Smooth muscle cell (in vitro differentiated cells): Measurements from ENCODE around the gene AKR7A3. TPM values are rescaled to one million over a fixed set of nuclear protein-coding genes. Genes with fewer than 3 reads are reported as not detected.

Experiments used
- DNase-seq: peaks from one replicate; lab custom pipeline; 2025; ENCODE audit not compliant: unreplicated experiment; lab: John Stamatoyannopoulos, UW
- H2AFZ ChIP-seq: fragments of 200-600 bp; sonication (generic); 2 replicates; pipeline ENCODE4 v1.6.0; 2016; ENCODE audit warnings: antibody characterized with exemption, low read depth, mild to moderate bottlenecking
- H3F3A ChIP-seq: fragments of 200-600 bp; sonication (generic); 2 replicates; pipeline ENCODE4 v1.6.0; 2017; ENCODE audit warnings: antibody characterized with exemption, low read depth
- H3K27ac ChIP-seq: fragments of 200-600 bp; sonication (generic); 2 replicates; pipeline ENCODE4 v1.5.1; 2016; ENCODE audit warnings: low read depth, mild to moderate bottlenecking
- H3K27me3 ChIP-seq: fragments of 200-600 bp; sonication (generic); 2 replicates; pipeline ENCODE4 v1.6.1; 2016; ENCODE audit warnings: low read depth, mild to moderate bottlenecking
- H3K36me3 ChIP-seq: fragments of 200-600 bp; sonication (generic); 2 replicates; pipeline ENCODE4 v1.5.1; 2016; ENCODE audit warnings: low read depth
- H3K4me1 ChIP-seq: fragments of 200-600 bp; sonication (generic); 2 replicates; pipeline ENCODE4 v1.5.1; 2016; ENCODE audit warnings: low read depth
- H3K4me2 ChIP-seq: fragments of 200-600 bp; sonication (generic); 2 replicates; pipeline ENCODE4 v1.6.0; 2016; ENCODE audit warnings: mild to moderate bottlenecking
- H3K4me3 ChIP-seq: fragments of 200-600 bp; sonication (generic); 2 replicates; pipeline ENCODE4 v1.5.1; 2016; ENCODE audit warnings: mild to moderate bottlenecking
- H3K79me2 ChIP-seq: fragments of 200-600 bp; sonication (generic); 2 replicates; pipeline ENCODE4 v1.6.0; 2016; ENCODE audit warnings: low read depth, mild to moderate bottlenecking
- H3K9ac ChIP-seq: fragments of 200-600 bp; sonication (generic); 2 replicates; pipeline ENCODE4 v1.6.0; 2016; ENCODE audit warnings: low read depth
- H3K9me3 ChIP-seq: fragments of 200-600 bp; sonication (generic); replicated peaks from 2 replicates; pipeline ENCODE4 v1.5.1; 2016; ENCODE audit warnings: low read depth
- H4K20me1 ChIP-seq: fragments of 200-600 bp; sonication (generic); 2 replicates; pipeline ENCODE4 v1.6.0; 2016; ENCODE audit warnings: low read depth
- CTCF ChIP-seq: fragments of 200-600 bp; sonication (generic); IDR thresholded peaks from 2 replicates; pipeline ENCODE4 v1.5.1; 2017; ENCODE audit warnings: borderline replicate concordance, mild to moderate bottlenecking, antibody characterized with exemption; ENCODE audit not compliant: insufficient read depth, poor library complexity, severe bottlenecking
- WGBS: methylation state at CpG from one replicate; pipeline ENCODE4 v1.1.7; 2016; ENCODE audit warnings: low lambda C conversion rate; 5-methylcytosine and 5-hydroxymethylcytosine counted together
- polyA plus RNA-seq: library from polyadenylated mRNA; unstranded; fragments of >200 nt; fragmentation: Nextera tagmentation; extraction: Ambion mirVana; gene quantifications from 2 replicates; pipeline ENCODE4 v1.2.1, GENCODE V29; 2016
- total RNA-seq: library from RNA; depleted of rRNA; stranded (reverse); fragments of >200 nt; gene quantifications from 2 replicates; pipeline ENCODE4 v1.2.3, GENCODE V29; 2014

The AKR7A3 gene
- total and polyA plus RNA-seq, 2 experiments from 2014 or later = 0.62 to 0.85 TPM

- 95% methylated on average over 9 of the region's 9 CpGs for WGBS
- H3K79me2 ChIP-seq = no peaks in the 10 kb centered on the region
- no peaks in the 10 kb centered on the region for H3F3A ChIP-seq
- no peaks in the 10 kb centered on the region for H3K9me3 ChIP-seq
- H3K4me2 ChIP-seq = no peak overlapping the region
- H4K20me1 ChIP-seq = no peaks in the 10 kb centered on the region
- no peak overlapping the region for H3K27ac ChIP-seq
- no peaks in the 10 kb centered on the region for H3K27me3 ChIP-seq
- no peak overlapping the region for H3K4me3 ChIP-seq
- H3K9ac ChIP-seq = no peak overlapping the region
- H3K36me3 ChIP-seq = no peaks in the 10 kb centered on the region
- no peak for TF ChIP-seq CTCF
- H3K4me1 ChIP-seq = no peaks in the 10 kb centered on the region
- no peak overlapping the region for H2AFZ ChIP-seq
- DNase-seq = no peak
Observed at GRCh38 chr1:19327736-19328135, 39.2 kb upstream of the AKR7A3 start.

GRCh38 chr1:19327301-19327700 lies 38.7 kb upstream of the AKR7A3 start:
- H3K79me2 ChIP-seq = no peaks in the 10 kb centered on the region
- H3K36me3 ChIP-seq = no peaks in the 10 kb centered on the region
- no peaks in the 10 kb centered on the region for H3K27me3 ChIP-seq
- no peak overlapping the region for H2AFZ ChIP-seq
- no peaks in the 10 kb centered on the region for H3K9me3 ChIP-seq
- DNase-seq = no peak
- WGBS = 93% methylated on average over 12 of the region's 16 CpGs
- no peak for TF ChIP-seq CTCF
- no peaks in the 10 kb centered on the region for H4K20me1 ChIP-seq
- H3K9ac ChIP-seq = no peak overlapping the region
- no peak overlapping the region for H3K4me3 ChIP-seq
- no peaks in the 10 kb centered on the region for H3F3A ChIP-seq
- H3K4me2 ChIP-seq = no peak overlapping the region
- no peaks in the 10 kb centered on the region for H3K4me1 ChIP-seq
- no peak overlapping the region for H3K27ac ChIP-seq

- DNase-seq = no peak
- Histone ChIP-seq H3K79me2 (no peaks in the 10 kb centered on the region), H4K20me1 (no peaks in the 10 kb centered on the region), H3K9me3 (no peaks in the 10 kb centered on the region), H3K27me3 (no peaks in the 10 kb centered on the region), H3K4me3 (no peak overlapping the region), H2AFZ (no peak overlapping the region), H3K36me3 (no peaks in the 10 kb centered on the region), H3K27ac (no peak overlapping the region), H3F3A (no peaks in the 10 kb centered on the region), H3K4me1 (no peaks in the 10 kb centered on the region), H3K4me2 (no peak overlapping the region), H3K9ac (no peak overlapping the region)
- WGBS = 99% methylated on average over 6 of the region's 6 CpGs
- TF ChIP-seq CTCF = peak; percentile 3
Observed at GRCh38 chr1:19326748-19327065, 38.1 kb upstream of the AKR7A3 start.

GRCh38 chr1:19325958-19326747 lies 37.6 kb upstream of the AKR7A3 start:
- Histone ChIP-seq H3K9ac (no peak overlapping the region), H3K27ac (no peak overlapping the region), H3K36me3 (no peaks in the 10 kb centered on the region), H3K27me3 (no peaks in the 10 kb centered on the region), H3F3A (no peaks in the 10 kb centered on the region), H3K4me2 (no peak overlapping the region), H3K9me3 (no peaks in the 10 kb centered on the region), H3K4me1 (no peaks in the 10 kb centered on the region), H3K4me3 (no peak overlapping the region), H4K20me1 (peaks cover 3% of the 10 kb centered on the region), H3K79me2 (no peaks in the 10 kb centered on the region), H2AFZ (no peak overlapping the region)
- DNase-seq = no peak
- no peak for TF ChIP-seq CTCF
- 93% methylated on average over 32 of the region's 32 CpGs for WGBS
